ENCODE measurements around the gene NDE1.

- no peak for TF ChIP-seq EZH2 (IDR thresholded peaks at IDR 0.05; ENCODE audit: low read length, missing control alignments)
- TF ChIP-seq, protein P1, sequence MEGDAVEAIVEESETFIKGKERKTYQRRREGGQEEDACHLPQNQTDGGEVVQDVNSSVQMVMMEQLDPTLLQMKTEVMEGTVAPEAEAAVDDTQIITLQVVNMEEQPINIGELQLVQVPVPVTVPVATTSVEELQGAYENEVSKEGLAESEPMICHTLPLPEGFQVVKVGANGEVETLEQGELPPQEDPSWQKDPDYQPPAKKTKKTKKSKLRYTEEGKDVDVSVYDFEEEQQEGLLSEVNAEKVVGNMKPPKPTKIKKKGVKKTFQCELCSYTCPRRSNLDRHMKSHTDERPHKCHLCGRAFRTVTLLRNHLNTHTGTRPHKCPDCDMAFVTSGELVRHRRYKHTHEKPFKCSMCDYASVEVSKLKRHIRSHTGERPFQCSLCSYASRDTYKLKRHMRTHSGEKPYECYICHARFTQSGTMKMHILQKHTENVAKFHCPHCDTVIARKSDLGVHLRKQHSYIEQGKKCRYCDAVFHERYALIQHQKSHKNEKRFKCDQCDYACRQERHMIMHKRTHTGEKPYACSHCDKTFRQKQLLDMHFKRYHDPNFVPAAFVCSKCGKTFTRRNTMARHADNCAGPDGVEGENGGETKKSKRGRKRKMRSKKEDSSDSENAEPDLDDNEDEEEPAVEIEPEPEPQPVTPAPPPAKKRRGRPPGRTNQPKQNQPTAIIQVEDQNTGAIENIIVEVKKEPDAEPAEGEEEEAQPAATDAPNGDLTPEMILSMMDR (conservative IDR thresholded peaks at IDR 0.05 in 1 of 2, IDR thresholded peaks at IDR 0.05 in 1 of 2; ENCODE audit: low read depth in 1 of 2, low read length in 2 of 2) = no peak
Measured at GRCh38 chr16:15601212-15601879, 48.7 kb upstream of the NDE1 start.

Measured in fibroblast of lung (primary cell).